NCI-H510A treated with DMSO at 0.1 percent for 48 hours (cell line): Measurements from ENCODE around the gene ITGBL1.
A peak's percentile ranks its signal among the peaks of the same experiment; 100 is the strongest.

Experiments
- DNase-seq: peaks from one replicate; lab custom pipeline; 2025; lab: John Stamatoyannopoulos, UW

ITGBL1 gene

GRCh38 chr13:101451641-101452040 lies 834 bp upstream of the ITGBL1 start:
- DNase-seq: no peak

- DNase-seq: peak; percentile 1
These were observed 1.3 kb downstream of the ITGBL1 start for GRCh38 chr13:101453784-101454201.

DNA sequence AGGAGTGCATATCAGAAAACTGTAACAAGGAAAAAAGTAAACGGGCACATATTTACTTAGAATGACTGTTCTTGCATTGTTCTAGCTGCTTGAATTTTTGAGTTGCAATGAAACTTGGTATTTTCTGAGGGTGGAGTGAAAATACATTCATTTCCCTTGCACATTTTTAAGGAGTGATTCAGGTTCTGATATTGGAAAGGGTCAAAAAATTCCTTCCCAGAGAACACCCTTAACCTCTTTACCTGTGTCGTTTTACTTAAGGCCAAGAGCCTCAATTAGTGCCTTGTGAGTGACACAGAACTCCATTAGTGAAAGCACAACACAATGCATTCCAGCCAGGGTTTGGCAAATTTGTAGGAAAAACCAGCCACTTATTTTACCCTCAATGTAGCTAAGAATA lies 2.3 kb downstream of the ITGBL1 start:
- no peak for DNase-seq

DNA sequence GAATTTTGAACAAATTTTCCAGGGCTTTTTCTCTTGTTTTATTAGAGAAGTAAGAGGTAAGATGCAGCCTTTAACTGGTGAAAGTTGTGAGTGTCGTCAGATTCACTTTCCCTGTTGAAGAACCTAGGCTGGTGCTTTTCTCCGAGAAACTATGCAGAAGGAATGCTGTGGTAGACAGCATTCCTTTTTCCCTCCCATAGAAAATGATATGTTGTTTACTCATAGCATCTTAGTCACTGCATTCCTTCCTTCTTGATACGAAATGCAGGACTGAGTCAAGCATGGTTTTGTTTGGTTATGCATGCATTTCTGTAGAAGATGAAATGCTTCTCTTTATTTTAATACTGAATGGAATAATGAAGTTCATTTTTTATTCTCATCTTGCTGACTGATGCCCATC lies 3.4 kb downstream of the ITGBL1 start:
- no peak for DNase-seq

DNA sequence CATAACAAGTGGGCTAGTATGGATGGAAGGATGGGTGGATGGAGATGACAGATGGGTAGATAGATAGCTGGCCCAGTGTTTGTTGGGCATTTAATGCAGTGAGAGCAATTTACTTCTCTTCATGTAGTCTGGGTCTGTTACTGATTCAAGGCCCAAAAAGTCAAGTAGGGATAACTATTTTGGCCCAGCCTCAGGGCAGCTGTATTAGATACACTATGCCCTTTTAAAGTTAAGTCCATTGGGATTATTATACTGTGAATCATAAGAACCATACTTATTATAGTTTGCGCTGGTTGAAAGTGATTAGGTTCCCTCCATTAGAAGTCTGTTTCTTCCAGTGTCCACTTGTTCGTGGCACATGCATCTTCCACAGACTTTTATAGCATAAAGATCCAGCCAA lies 4.7 kb downstream of the ITGBL1 start:
- DNase-seq: no peak

DNA sequence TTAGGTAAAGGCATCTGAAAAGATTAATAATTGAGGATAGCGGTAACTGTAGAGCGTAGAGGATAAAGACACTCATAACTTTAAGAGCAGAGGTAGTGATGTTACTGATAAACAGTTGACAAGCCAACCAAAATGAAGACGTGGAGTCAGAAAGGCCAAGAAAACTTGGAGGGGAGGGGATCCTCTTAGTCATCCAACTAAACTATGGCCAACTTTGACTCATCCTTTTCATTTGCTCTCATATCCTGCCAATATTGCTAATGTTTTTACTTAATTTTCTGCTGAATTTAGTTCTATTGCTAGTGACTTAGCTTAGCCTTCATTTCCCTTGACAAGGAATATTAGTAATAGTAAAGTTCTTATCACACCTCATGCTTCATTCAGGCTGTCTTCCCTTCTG lies 13.4 kb downstream of the ITGBL1 start:
- no peak for DNase-seq

DNA sequence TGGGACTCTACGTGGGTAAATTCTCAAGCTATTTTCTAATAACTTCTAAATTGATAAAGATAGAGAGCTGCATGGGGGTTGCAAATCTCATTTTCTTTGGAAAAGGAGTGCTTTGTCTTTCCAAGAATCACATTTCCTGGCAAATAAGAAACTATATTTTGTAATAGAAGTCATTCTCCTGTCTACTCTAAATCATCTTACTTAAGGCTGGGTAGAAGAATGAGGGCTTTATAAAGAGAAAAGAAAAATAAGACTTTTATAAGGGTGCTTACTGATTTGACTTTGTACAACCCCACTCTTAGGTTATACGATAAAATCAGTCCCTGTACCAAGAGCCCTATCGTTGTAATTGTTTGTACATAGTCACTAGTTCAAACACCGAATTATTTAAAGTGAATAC lies 14.9 kb downstream of the ITGBL1 start:
- DNase-seq: no peak

GRCh38 chr13:101473458-101473857 lies 21.0 kb downstream of the ITGBL1 start:
- no peak for DNase-seq

DNA sequence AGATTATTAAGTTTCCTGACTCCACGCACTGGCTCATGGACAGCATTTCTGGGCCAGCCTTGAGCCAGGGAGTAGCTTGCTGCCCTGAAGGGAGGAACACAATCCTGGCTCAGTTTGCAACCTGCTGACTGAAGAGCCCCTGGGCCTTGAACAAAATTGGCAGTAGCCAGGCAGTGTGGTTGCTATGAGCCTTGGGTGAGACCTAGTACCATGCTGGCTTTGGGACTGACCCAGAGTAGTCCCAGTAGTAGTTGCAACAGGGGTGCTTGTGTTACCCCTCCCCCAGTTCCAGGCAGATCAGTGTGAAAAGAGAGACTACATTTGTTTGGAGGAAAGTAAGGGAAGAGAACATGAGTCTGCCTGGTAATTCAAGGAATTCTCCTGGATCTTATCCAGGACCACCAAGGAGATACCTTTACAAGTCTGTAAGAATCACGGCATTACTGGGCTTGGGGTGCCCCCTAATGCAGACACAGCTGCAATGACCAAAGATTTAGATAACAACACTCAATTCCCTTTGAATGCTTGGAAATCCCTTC lies 22.0 kb downstream of the ITGBL1 start:
- DNase-seq: no peak

- no peak for DNase-seq
These were observed 23.1 kb downstream of the ITGBL1 start for GRCh38 chr13:101475536-101475935.

DNA sequence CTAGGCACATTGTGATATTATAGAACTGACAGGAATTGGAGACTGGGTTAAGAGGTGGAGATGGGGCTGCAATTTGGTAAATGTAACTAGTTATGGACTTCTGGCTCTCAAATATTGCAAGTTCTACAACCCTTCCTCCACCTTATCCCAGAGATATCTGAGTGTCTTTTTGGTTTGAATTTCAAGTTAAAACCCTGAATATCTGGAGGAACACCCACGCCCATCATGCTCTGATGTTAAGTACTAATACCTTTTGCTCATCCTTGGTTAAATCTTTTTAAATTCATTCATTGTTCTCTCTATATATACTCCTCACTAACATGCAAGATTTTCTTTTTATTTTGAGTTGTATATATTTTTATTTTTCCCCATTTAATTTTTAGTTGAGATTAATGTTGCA lies 28.9 kb downstream of the ITGBL1 start:
- DNase-seq: no peak

DNA sequence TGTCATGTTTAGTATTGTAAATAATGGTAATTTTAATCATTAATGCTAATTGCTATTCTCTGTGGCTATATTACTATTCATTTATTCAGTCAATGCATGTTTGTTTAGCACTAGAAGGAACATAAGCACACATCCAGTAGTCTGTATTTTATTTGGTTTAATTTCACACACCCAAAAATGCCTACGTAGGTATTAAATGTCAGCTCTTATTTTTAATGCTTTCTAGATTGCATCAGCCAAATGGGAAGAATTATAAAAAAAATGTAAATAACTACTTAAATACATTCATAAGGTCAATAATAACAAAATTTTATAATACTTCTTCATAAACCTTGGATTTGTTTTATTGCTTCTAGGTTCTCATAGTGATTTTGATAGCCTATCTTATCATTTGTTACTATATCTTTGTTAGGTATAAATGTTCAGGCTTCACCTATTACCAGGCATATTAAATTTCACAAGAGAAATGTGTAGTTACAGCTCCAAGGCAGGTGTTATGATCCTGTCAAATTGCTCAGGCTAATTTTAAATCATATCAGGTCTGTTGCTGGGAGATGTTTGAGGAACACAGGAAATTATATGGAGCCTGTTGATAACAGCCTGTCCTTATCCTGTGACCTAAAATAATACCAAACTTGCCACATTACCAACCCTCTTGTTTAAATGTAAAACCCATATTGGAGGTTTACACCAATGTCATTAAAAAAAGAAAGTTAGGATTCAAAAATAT lies 34.4 kb downstream of the ITGBL1 start:
- no peak for DNase-seq

GRCh38 chr13:101487438-101487830 lies 35.0 kb downstream of the ITGBL1 start:
- no peak for DNase-seq

DNA sequence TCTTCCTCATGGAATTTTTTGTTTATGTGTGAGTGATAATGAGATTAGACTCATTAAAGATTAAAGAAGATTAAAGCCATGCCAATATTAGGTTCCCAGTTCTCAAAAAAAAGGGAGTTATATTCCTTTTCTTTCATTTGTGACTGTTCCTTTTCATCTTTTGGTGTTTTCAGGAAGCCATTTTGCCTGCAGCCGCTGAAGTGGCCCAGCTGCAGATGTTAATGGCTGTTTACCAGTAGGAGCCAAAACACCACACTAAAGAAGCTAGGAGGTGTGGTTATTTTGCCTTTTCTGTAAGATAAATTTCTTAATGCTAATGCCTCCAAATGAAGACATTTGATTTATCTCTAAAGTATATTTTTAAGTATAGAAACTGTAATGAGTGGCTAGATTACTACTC lies 36.3 kb downstream of the ITGBL1 start:
- no peak for DNase-seq

GRCh38 chr13:101489643-101490405 lies 37.3 kb downstream of the ITGBL1 start:
- no peak for DNase-seq

GRCh38 chr13:101490406-101491015 lies 38.0 kb downstream of the ITGBL1 start:
- no peak for DNase-seq

GRCh38 chr13:101492251-101492910 lies 39.9 kb downstream of the ITGBL1 start:
- DNase-seq: no peak

- DNase-seq: no peak
These were observed 41.1 kb downstream of the ITGBL1 start for GRCh38 chr13:101493541-101493940.

GRCh38 chr13:101499406-101499805 lies 46.9 kb downstream of the ITGBL1 start:
- DNase-seq: no peak

- no peak for DNase-seq
These were observed 50.1 kb downstream of the ITGBL1 start for GRCh38 chr13:101502618-101503017.

DNA sequence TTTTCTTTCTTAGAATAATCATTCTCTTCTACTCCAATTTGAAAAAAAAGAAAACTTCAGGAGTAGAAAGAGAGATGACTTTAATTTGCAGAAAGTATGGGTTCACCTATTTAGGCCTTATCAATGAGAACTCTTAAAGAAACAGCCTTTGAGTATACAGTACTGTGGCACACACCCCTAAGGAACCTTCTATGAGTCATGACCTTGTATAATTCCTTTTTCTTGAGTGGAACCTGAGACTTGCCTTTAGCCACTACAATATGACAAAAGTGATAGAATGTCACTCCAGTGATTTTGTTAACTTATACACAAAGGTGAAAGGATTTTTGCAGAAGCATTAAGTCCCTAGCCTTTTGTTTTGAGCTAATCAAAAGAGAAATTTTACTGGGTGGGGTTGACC lies 58.7 kb downstream of the ITGBL1 start:
- no peak for DNase-seq

DNA sequence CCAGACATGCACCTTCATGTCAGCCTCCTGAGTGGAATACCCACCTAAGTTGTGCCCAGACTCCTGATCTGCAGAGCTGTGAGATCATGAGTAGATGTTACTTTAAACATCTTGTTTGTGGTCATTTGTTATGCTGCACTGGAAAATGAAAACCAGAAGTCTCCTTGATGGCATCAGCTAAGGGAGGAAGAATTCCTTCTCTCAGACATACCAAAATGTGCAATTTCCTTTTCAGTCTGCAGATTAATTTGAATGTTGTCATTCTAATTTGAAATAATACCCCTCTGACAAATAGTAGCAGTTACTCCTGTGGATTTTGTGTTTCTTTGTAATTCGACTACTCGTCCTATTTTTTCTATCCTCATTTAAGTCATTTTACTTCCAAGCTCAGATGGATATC lies 59.3 kb downstream of the ITGBL1 start:
- no peak for DNase-seq
